ENCODE measurements around the gene PDE5A. TPM values are rescaled to one million over a fixed set of nuclear protein-coding genes. Genes with fewer than 3 reads are reported as not detected.
"Not testable (repeated sequence)": the region's sequence is repeated elsewhere in the genome, so short reads cannot be mapped to it uniquely, and the experiment has no call there.

The PDE5A gene
- total and polyA plus RNA-seq, 3 experiments from 2014 or later = 0.20 to 1.3 (median 0.44) TPM

GRCh38 chr4:119469039-119469438 is 159.6 kb downstream of the PDE5A start:
- H3K4me1 Mint-ChIP-seq; POLR2A ChIA-PET; H3K9me3 Mint-ChIP-seq; H3K27me3 Mint-ChIP-seq; H3K27ac Mint-ChIP-seq; H3K4me3 ChIP-seq (ENCODE audit: low read length); H3K27ac ChIP-seq (ENCODE audit: low read depth, low read length); H3K9me3 ChIP-seq (ENCODE audit: low read length); H3K36me3 ChIP-seq (ENCODE audit: insufficient read depth, low read length); H3K27me3 ChIP-seq (ENCODE audit: insufficient read depth, low read length, poor library complexity, severe bottlenecking); CTCF ChIA-PET; H3K4me3 Mint-ChIP-seq; H3K4me1 ChIP-seq (ENCODE audit: insufficient read depth, low read length); DNase-seq: not testable (repeated sequence)
- H3K36me3 Mint-ChIP-seq = peaks cover 7 to 72% (median 11%) of the 10 kb centered on the region in 3 donors

GRCh38 chr4:119462733-119463132 is 165.9 kb downstream of the PDE5A start:
- H3K9me3 Mint-ChIP-seq; H3K27me3 Mint-ChIP-seq; H3K4me1 Mint-ChIP-seq; POLR2A ChIA-PET; H3K27ac ChIP-seq (ENCODE audit: low read depth, low read length); H3K4me3 ChIP-seq (ENCODE audit: low read length); H3K36me3 ChIP-seq (ENCODE audit: insufficient read depth, low read length); H3K4me3 Mint-ChIP-seq; H3K27me3 ChIP-seq (ENCODE audit: insufficient read depth, low read length, poor library complexity, severe bottlenecking); H3K9me3 ChIP-seq (ENCODE audit: low read length); CTCF ChIA-PET; H3K4me1 ChIP-seq (ENCODE audit: insufficient read depth, low read length): not testable (repeated sequence)
- peak in 2 of 5 donors; percentile 13 to 52 for DNase-seq
- Mint-ChIP-seq H3K27ac (peak overlapping the region in 6 of 8 donors; percentile 25 to 82 (median 63)), H3K36me3 (peaks cover 12 to 53% (median 14%) of the 10 kb centered on the region in 3 donors)

GRCh38 chr4:119455734-119456133 is 172.9 kb downstream of the PDE5A start:
- H3K4me1 Mint-ChIP-seq = peaks cover 11 to 20% (median 11%) of the 10 kb centered on the region in 3 donors
- CTCF ChIA-PET = interaction anchor here (1.3 kb wide), 1 partner anchor 414 kb away, joined by 3 read pairs; no protein-coding TSS in a partner anchor
- POLR2A ChIA-PET = interaction anchor here (1.4 to 2.2 kb wide), 2 partner anchors 155 to 243 kb away, joined by 6 to 13 read pairs; partner anchors contain the start of gene USP53
- H3K9me3 Mint-ChIP-seq; H3K27me3 Mint-ChIP-seq; DNase-seq; H3K27ac ChIP-seq (ENCODE audit: low read depth, low read length); H3K27me3 ChIP-seq (ENCODE audit: insufficient read depth, low read length, poor library complexity, severe bottlenecking); H3K36me3 ChIP-seq (ENCODE audit: insufficient read depth, low read length); H3K4me1 ChIP-seq (ENCODE audit: insufficient read depth, low read length); H3K4me3 ChIP-seq (ENCODE audit: low read length); H3K9me3 ChIP-seq (ENCODE audit: low read length): not testable (repeated sequence)
- peak overlapping the region in 6 of 8 donors; percentile 71 to 100 (median 86) for H3K27ac Mint-ChIP-seq
- H3K36me3 Mint-ChIP-seq = peaks cover 0 to 19% (median 0%) of the 10 kb centered on the region in 3 donors
- H3K4me3 Mint-ChIP-seq = peak overlapping the region; percentile 27 to 98 (median 95)

- H3K36me3 Mint-ChIP-seq = peaks cover 0 to 11% (median 0%) of the 10 kb centered on the region in 3 donors
- H3K9me3 ChIP-seq (ENCODE audit: low read length); H3K4me1 ChIP-seq (ENCODE audit: insufficient read depth, low read length); H3K27me3 Mint-ChIP-seq; H3K36me3 ChIP-seq (ENCODE audit: insufficient read depth, low read length); H3K27me3 ChIP-seq (ENCODE audit: insufficient read depth, low read length, poor library complexity, severe bottlenecking); H3K9me3 Mint-ChIP-seq: not testable (repeated sequence)
- H3K4me1 Mint-ChIP-seq = peaks cover 11 to 20% (median 11%) of the 10 kb centered on the region in 3 donors
- H3K27ac Mint-ChIP-seq = peak overlapping the region; percentile 99 to 100 (median 100)
- peak; percentile 92 to 100 (median 98) for DNase-seq
- H3K27ac ChIP-seq (ENCODE audit: low read depth, low read length) = peak overlapping the region; percentile 95
- CTCF ChIA-PET = interaction anchor here (0.8 to 1.3 kb wide), 3 partner anchors 174 to 413 kb away, joined by 3 to 4 read pairs (median 3); partner anchors contain the start of genes PDE5A and USP53
- POLR2A ChIA-PET = interaction anchor here (0.6 to 2.2 kb wide), 3 partner anchors 154 to 242 kb away, joined by 3 to 13 read pairs (median 6); partner anchors contain the start of gene USP53
- peak overlapping the region; percentile 67 for H3K4me3 ChIP-seq (ENCODE audit: low read length)
- peak overlapping the region; percentile 91 to 98 (median 95) for H3K4me3 Mint-ChIP-seq
Measured at GRCh38 chr4:119454491-119455270, 173.9 kb downstream of the PDE5A start.

- H3K9me3 Mint-ChIP-seq; DNase-seq; H3K27me3 ChIP-seq (ENCODE audit: insufficient read depth, low read length, poor library complexity, severe bottlenecking); H3K9me3 ChIP-seq (ENCODE audit: low read length); H3K36me3 ChIP-seq (ENCODE audit: insufficient read depth, low read length); H3K27me3 Mint-ChIP-seq; H3K4me1 ChIP-seq (ENCODE audit: insufficient read depth, low read length): not testable (repeated sequence)
- H3K4me1 Mint-ChIP-seq = peaks cover 11 to 19% (median 11%) of the 10 kb centered on the region in 3 donors
- Histone ChIP-seq H3K27ac (ENCODE audit: low read depth, low read length) (peak overlapping the region; percentile 95), H3K4me3 (ENCODE audit: low read length) (peak overlapping the region; percentile 67)
- ChIA-PET POLR2A (interaction anchor here (0.6 to 2.2 kb wide), 3 partner anchors 72 to 242 kb away, joined by 3 to 13 read pairs (median 6); partner anchors contain the start of gene USP53), CTCF (interaction anchor here (0.8 to 0.9 kb wide), 2 partner anchors 174 to 242 kb away, joined by 3 to 4 read pairs; partner anchors contain the start of genes PDE5A and USP53)
- H3K36me3 Mint-ChIP-seq = peaks cover 0 to 11% (median 0%) of the 10 kb centered on the region in 3 donors
- H3K27ac Mint-ChIP-seq = peak overlapping the region; percentile 99 to 100 (median 100)
- peak overlapping the region; percentile 91 to 98 (median 95) for H3K4me3 Mint-ChIP-seq
Measured at GRCh38 chr4:119454151-119454490, 174.5 kb downstream of the PDE5A start.

- H3K36me3 ChIP-seq (ENCODE audit: insufficient read depth, low read length); CTCF ChIA-PET; H3K4me1 ChIP-seq (ENCODE audit: insufficient read depth, low read length); H3K27me3 ChIP-seq (ENCODE audit: insufficient read depth, low read length, poor library complexity, severe bottlenecking); H3K9me3 Mint-ChIP-seq; H3K4me3 ChIP-seq (ENCODE audit: low read length); H3K27me3 Mint-ChIP-seq; DNase-seq; H3K27ac ChIP-seq (ENCODE audit: low read depth, low read length); H3K9me3 ChIP-seq (ENCODE audit: low read length): not testable (repeated sequence)
- Mint-ChIP-seq H3K36me3 (peaks cover 0 to 11% (median 0%) of the 10 kb centered on the region in 3 donors), H3K4me3 (peak overlapping the region in 6 of 7 donors; percentile 38 to 69 (median 64)), H3K27ac (peak overlapping the region in 7 of 8 donors; percentile 6 to 100 (median 84)), H3K4me1 (peaks cover 10 to 17% (median 11%) of the 10 kb centered on the region in 3 donors)
- POLR2A ChIA-PET = interaction anchor here (0.6 to 2.2 kb wide), 2 partner anchors 73 to 153 kb away, joined by 3 to 13 read pairs; a partner anchor contains a TSS
Measured at GRCh38 chr4:119453286-119453685, 175.3 kb downstream of the PDE5A start.

GRCh38 chr4:119449851-119450250 is 178.8 kb downstream of the PDE5A start:
- H3K9me3 ChIP-seq (ENCODE audit: low read length); DNase-seq; CTCF ChIA-PET; H3K4me3 ChIP-seq (ENCODE audit: low read length); H3K27me3 ChIP-seq (ENCODE audit: insufficient read depth, low read length, poor library complexity, severe bottlenecking); H3K36me3 Mint-ChIP-seq; H3K27ac ChIP-seq (ENCODE audit: low read depth, low read length); H3K4me3 Mint-ChIP-seq; H3K9me3 Mint-ChIP-seq; H3K36me3 ChIP-seq (ENCODE audit: insufficient read depth, low read length); H3K4me1 Mint-ChIP-seq; H3K4me1 ChIP-seq (ENCODE audit: insufficient read depth, low read length); H3K27me3 Mint-ChIP-seq; POLR2A ChIA-PET: not testable (repeated sequence)
- H3K27ac Mint-ChIP-seq = peak overlapping the region in 1 of 8 donors; percentile 14

All from CD8-positive, alpha-beta memory T cell (primary cell).